Left lung (tissue), 10 donors: Measurements from ENCODE around the gene FAIM2. TPM values are rescaled to one million over a fixed set of nuclear protein-coding genes. Genes with fewer than 3 reads are reported as not detected.
"Not testable (repeated sequence)": the region's sequence is repeated elsewhere in the genome, so short reads cannot be mapped to it uniquely, and the experiment has no call there.

ENCODE experiments used
- ATAC-seq: fragments of 200-7000 bp; cut with Tn5 transposase; one replicate; pipeline ENCODE4 v1.9.1; 2020; ENCODE audit warnings: moderate library complexity
- DNase-seq, 4 donors: peaks; one replicate each; pipeline ENCODE4 v3.0.0-alpha.2; 2013 to 2020
- H3K27ac ChIP-seq, 2 donors: fragments of 200-600 bp; sonication (generic) in 1 of 2; one replicate each; pipeline versions ENCODE4 v1.5.0 to v1.8.0; 2020 to 2021
- H3K27me3 ChIP-seq, 2 donors: fragments of 200-600 bp; sonication (generic) in 1 of 2; one replicate each; pipeline versions ENCODE4 v1.5.0 to v1.8.0; 2020 to 2021
- H3K36me3 ChIP-seq, 2 donors: fragments of 200-600 bp; sonication (generic) in 1 of 2; one replicate each; pipeline versions ENCODE4 v1.5.0 to v1.8.0; 2020 to 2021
- H3K4me1 ChIP-seq, 2 donors: fragments of 200-600 bp; one replicate each; pipeline ENCODE4 v1.8.0; 2021
- H3K4me3 ChIP-seq, 2 donors: fragments of 200-600 bp; sonication (generic) in 1 of 2; one replicate each; pipeline versions ENCODE4 v1.5.0 to v1.8.0; 2020 to 2021; ENCODE audit warnings: mild to moderate bottlenecking in 1 of 2
- H3K9me3 ChIP-seq, 2 donors: fragments of 200-600 bp; sonication (generic) in 1 of 2; one replicate each; pipeline versions ENCODE4 v1.5.0 to v1.8.0; 2020 to 2021
- CTCF ChIP-seq, 2 donors: fragments of 200-600 bp; sonication (generic) in 1 of 2; IDR thresholded peaks; one replicate each; pipeline versions ENCODE4 v1.5.0 to v1.8.0; 2021; ENCODE audit warnings: antibody characterized with exemption in 2 of 2
- intact Hi-C, 2 donors: fragments of 100-400 bp; cut with DNase I; formaldehyde crosslinking; loops; one replicate each; pipeline versions ENCODE4 v1.11.2 to v1.14.2; 2022
- polyA plus RNA-seq, 6 donors: library from polyadenylated mRNA; unstranded; fragments of 120-200 nt; gene quantifications; one replicate each; pipeline ENCODE4 v1.2.1, GENCODE V29; 2013; ENCODE audit not compliant: insufficient read length in 6 of 6
- total RNA-seq, 2 donors: library from RNA; stranded (reverse); fragmentation: NEBNext Ultra II Directional; extraction: Animal tissue kit (Norgen Biotek cat#: 25700); gene quantifications; one replicate each; pipeline ENCODE4 v1.2.1, GENCODE V29; 2021
- donor health status: DM: no; HTN: yes; CAD: no.
- donor health status: DM: no; HTN: no; CAD: no.

Gene FAIM2
- total and polyA plus RNA-seq, 8 donors = 0.27 to 1.8 (median 0.70) TPM

- H3K4me1 ChIP-seq = peaks cover 20 to 29% of the 10 kb centered on the region in 2 donors
- no peak for TF ChIP-seq CTCF (IDR thresholded peaks at IDR 0.05)
- no peak for ATAC-seq
- H3K27ac ChIP-seq = no peak overlapping the region
- H3K27me3 ChIP-seq = no peaks in the 10 kb centered on the region
- intact Hi-C loops = loop anchor here in 1 of 2 donors (10.0 kb wide), 1 partner anchor 79 kb away; no protein-coding TSS in a partner anchor
- no peak for DNase-seq
- H3K9me3 ChIP-seq = no peaks in the 10 kb centered on the region
- H3K4me3 ChIP-seq = no peak overlapping the region
- no peaks in the 10 kb centered on the region for H3K36me3 ChIP-seq
These were observed 37.9 kb downstream of the FAIM2 start for GRCh38 chr12:49865782-49866135.

DNA sequence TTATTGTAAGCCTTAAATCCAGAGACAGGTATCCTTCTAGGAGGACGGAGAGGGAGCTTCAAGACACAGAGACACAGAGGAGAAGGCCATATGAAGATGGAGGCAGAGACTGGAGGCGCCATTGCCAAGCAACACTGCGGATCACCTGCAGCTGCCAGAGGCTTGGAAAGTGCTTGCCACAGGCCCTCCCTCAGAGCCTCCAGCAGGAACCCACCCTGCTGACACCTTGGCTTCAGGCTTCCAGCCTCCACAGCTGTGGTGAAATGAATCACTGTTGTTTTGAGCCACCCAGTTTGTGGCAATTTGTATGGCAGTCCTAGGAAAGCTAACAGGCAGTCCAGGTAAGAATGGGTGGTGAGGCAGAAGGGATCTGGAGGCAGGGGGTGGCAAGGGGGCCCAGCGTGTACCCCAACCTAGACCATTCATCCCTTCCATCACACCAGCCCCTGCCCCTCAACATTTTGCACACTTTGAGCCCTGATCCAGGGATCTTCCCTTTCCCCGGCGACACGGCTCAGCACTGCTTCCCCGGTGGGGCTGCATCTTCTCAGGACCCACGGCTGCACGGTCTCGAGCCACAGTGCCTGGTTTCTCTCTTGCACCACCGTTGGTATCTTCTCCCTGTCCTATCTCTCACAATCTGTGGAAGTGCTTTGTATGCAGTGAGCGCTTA, 38.5 kb downstream of the FAIM2 start:
- Histone ChIP-seq H3K36me3 (no peaks in the 10 kb centered on the region), H3K4me1 (peaks cover 20 to 29% of the 10 kb centered on the region in 2 donors), H3K27me3 (no peaks in the 10 kb centered on the region), H3K4me3 (no peak overlapping the region), H3K27ac (no peak overlapping the region), H3K9me3 (no peaks in the 10 kb centered on the region)
- DNase-seq (peak in 1 of 4 donors; percentile 45), ATAC-seq (no peak)
- TF ChIP-seq CTCF (IDR thresholded peaks at IDR 0.05) = no peak
- intact Hi-C loops = loop anchor here in 1 of 2 donors (10.0 kb wide), 1 partner anchor 80 kb away; no protein-coding TSS in a partner anchor

DNA sequence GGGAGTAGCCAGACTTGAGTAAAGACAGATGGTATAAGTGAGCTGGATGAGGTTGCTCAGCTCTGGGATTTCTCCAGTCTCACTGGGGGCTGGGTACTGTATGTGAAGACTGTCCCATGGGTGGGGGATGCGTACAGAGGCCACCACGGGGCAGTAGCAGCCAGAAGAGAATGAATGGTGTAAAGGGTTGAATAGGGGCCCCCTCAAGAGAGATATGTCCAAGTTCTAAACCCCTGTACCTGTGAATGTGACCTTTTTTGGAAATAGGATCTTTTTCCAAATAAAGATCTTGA, 39.0 kb downstream of the FAIM2 start:
- intact Hi-C loops = loop anchor here in 1 of 2 donors (10.0 kb wide), 1 partner anchor 80 kb away; no protein-coding TSS in a partner anchor
- TF ChIP-seq CTCF (IDR thresholded peaks at IDR 0.05) = no peak
- ATAC-seq = no peak

DNA sequence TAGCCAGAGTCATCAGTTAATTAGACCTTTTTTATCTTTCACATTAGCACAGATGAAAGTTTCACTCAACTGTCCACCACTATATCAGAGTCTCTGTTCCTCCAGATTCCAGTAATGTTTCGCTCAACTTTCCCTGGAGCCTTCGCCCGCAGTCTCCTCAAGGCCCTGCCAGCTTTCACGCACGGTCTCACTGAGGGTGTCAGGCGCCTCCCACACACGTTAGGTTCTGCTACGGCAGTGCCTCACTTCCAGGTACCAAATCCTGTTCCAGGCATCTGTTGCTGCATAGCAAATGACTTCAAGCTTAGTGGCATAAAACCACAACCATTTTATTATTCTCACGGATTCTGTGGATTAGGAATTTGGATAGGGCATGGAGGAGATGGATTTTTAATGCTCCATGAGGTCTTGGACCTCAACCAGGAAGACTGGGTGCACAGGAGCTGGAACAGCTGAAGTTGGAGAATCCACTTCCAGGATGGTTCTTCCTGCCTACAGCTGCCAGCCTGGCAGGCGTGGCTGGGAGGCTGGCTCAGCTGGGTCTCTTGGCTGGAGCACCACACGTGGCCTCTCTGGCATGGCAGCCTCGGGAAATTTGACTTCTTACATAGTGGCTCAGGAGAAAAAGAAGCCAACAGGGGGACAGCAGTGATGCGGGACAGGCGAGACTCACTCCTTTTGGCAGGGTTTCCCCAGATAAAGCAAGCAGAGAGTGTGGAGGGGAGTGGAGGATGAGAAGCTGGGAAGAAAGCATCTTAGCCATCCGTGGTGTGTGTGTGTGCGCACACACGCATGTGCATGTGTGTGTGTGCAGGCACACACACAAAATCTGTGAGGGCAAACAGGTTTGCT, 39.5 kb downstream of the FAIM2 start:
- TF ChIP-seq CTCF (IDR thresholded peaks at IDR 0.05) = no peak
- no peak overlapping the region for H3K27ac ChIP-seq
- H3K9me3 ChIP-seq = no peaks in the 10 kb centered on the region
- no peak for DNase-seq
- peaks cover 13 to 21% of the 10 kb centered on the region in 2 donors for H3K4me1 ChIP-seq
- H3K36me3 ChIP-seq = no peaks in the 10 kb centered on the region
- H3K4me3 ChIP-seq = no peak overlapping the region
- H3K27me3 ChIP-seq = peaks cover 0 to 6% of the 10 kb centered on the region in 2 donors
- ATAC-seq = no peak
- intact Hi-C loops = loop anchor here in 1 of 2 donors (10.0 kb wide), 1 partner anchor 81 kb away; no protein-coding TSS in a partner anchor

More for the DNA sequence above, 39.0 kb downstream of the FAIM2 start:
- H3K27ac ChIP-seq = no peak overlapping the region
- no peak for DNase-seq
- H3K4me3 ChIP-seq = no peak overlapping the region
- peaks cover 0 to under 1% of the 10 kb centered on the region in 2 donors for H3K27me3 ChIP-seq
- no peaks in the 10 kb centered on the region for H3K36me3 ChIP-seq
- H3K9me3 ChIP-seq = no peaks in the 10 kb centered on the region
- peaks cover 19 to 27% of the 10 kb centered on the region in 2 donors for H3K4me1 ChIP-seq

- not testable (repeated sequence) for H3K9me3 ChIP-seq, H3K4me3 ChIP-seq, H3K4me1 ChIP-seq, H3K27ac ChIP-seq, H3K36me3 ChIP-seq, ATAC-seq
- H3K27me3 ChIP-seq = peaks cover 0 to 19% of the 10 kb centered on the region in 2 donors
- peak in 1 of 4 donors; percentile 41 for DNase-seq
- intact Hi-C loops = loop anchor here in 1 of 2 donors (10.0 kb wide), 1 partner anchor 84 kb away; no protein-coding TSS in a partner anchor
These were observed 42.8 kb downstream of the FAIM2 start for GRCh38 chr12:49860921-49861320.

- H3K4me3 ChIP-seq, H3K27ac ChIP-seq, H3K9me3 ChIP-seq, H3K4me1 ChIP-seq, H3K36me3 ChIP-seq, DNase-seq, ATAC-seq, intact Hi-C loops: not testable (repeated sequence)
- peaks cover 0 to 19% of the 10 kb centered on the region in 2 donors for H3K27me3 ChIP-seq
These were observed 47.8 kb downstream of the FAIM2 start for GRCh38 chr12:49855890-49856289.
